ENCODE results near the gene TIE1.

TIE1 gene

DNA sequence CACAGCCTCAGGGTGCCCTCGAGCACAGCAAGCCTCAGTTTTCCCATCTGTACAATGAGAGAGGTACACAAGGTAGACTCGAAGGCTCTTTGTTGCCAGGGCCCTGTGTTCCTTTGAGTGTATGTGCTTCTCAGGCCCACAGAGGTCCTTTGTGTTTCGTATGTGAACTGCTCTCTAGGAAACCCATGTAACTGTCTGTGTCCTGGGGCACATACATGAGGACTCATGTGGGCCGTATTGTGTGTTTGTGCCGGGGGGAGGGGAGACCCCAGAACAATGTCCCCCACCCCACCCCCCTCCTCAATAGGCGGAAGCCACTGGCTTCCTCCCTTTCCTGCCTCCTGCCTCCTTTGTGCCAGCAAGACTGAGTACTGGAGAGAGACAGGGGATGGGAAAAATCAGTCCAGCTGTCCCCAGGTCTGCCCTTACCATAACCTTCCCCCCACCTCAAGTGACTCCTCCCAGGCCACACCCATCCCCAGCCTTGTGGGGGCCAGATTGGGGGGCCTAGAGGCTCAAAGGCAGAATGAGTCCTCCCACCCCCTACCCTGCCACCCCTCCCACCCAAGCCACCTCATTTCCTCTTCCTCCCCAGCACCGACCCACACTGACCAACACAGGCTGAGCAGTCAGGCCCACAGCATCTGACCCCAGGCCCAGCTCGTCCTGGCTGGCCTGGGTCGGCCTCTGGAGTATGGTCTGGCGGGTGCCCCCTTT, at the start of gene TIE1:
TSS of gene TIE1 (plus strand) at position 605 of the 717 bp plus-strand sequence. CDS start at position 695, 90 bp downstream.
- DNase-seq (ENCODE audit: low spot score): no peak

DNA sequence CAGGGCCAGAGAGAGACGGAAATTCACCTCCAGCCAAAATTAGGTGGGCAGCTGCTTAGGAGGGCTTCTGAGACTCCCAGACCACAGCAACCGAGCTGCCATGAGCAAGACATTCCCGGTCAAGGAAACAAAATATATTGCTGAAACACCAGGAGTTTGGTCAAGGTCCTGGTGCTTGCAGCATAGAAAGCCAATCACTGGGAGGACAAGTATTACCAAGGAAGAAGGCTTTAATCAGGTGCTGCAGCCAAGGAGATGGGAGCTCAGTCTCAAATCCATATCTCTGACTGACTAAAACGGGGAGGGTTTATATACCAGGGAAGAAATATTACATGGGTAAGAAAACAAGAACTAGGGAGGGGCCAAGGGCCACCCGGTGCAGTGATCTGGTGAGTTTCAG, 49.8 kb upstream of the TIE1 start:
- DNase-seq (ENCODE audit: low spot score): no peak

DNA sequence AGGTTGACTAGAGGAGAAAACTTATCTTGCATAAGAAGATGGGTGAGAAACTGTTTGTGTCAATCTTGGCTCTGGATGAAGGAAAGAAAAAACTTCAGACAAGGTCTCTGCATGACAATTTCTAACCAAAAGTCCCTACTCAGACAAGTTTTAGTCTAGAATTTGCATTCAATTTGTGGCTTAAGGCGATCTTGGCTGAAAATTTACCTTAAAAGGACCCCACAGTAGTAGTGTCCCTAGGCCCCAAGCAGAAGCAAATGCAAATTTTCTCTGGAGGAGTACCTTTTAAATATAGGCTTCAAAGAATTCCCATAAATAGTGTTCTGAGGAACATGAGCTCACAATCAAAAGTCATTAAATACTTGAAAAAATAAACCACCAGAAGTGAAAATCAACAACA, 48.6 kb upstream of the TIE1 start:
- DNase-seq (ENCODE audit: low spot score): no peak

DNA sequence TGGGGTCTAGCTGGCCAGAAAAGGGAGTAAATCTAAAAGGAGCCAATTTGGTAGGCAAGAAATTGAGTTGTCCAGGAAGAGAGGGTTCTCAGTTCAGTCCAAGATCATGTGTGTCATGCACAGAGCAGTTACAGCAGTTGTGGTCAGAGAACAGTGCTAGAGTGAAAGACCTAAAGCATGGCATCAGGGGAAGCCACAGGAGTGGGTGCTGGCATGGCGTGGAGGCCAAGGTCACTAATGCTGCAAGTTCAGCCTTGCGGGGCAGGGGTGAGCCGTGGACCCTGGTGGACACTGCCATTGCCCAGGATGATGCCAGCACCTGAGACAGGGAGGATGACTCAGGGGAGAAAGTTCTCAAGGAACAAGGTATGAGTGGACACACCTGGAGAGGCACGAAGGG, 47.6 kb upstream of the TIE1 start:
- no peak for DNase-seq (ENCODE audit: low spot score)

DNA sequence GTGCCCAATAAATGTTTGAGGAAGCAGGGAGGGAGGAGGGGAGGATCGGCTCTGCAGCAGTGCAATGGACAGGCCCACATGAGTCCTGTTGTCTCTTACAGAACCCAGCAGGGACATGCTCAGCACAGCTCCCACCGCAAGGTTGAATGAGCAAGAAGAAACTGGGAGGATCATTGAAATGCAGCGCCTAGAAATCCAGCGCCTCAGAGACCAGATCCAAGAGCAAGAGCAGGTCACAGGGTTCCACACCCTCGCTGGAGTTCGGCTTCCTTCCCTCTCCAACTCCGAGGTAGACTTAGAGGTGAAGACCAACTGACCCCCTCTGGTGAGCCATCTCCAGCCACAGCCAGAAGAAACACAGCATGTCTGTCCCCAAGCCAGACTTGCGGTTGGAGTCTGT, 46.9 kb upstream of the TIE1 start:
- no peak for DNase-seq (ENCODE audit: low spot score)

DNA sequence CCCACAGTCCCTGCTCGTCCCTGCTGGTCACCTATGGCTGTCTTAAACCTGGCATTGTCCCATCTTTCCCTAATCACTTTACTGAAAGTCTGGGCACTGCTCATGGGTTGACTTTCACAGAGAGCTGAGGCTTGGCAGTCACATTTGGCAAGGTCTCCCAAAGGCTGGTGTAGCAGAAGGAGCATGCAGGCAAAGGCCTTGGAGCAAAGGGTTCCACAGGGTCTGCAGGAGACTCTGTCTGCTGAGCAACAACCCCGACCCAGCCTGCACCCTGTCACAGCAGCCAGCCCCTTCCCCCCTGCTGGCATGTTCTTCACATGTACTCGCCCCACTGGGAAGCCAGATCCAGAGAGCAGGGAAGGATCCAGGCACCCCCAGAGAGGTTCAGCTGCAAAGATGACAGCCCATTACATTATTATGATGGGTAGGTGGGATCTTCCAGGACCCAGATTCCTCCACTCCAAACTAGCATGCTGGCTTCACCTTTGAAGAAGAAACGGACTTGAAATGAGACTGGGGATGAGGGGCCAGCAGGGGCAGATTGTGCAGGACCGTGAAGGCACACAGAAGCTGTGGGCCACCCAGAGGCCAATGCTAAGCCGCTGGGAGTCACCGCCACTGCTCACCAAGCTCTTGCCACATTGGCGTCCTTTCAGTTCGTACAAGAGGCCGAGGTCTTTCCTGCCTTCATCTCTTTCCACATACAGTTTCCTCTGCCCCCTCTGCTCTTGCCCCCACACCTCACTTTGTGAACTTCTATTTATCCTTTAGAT, 45.2 kb upstream of the TIE1 start:
- DNase-seq (ENCODE audit: low spot score): no peak

DNA sequence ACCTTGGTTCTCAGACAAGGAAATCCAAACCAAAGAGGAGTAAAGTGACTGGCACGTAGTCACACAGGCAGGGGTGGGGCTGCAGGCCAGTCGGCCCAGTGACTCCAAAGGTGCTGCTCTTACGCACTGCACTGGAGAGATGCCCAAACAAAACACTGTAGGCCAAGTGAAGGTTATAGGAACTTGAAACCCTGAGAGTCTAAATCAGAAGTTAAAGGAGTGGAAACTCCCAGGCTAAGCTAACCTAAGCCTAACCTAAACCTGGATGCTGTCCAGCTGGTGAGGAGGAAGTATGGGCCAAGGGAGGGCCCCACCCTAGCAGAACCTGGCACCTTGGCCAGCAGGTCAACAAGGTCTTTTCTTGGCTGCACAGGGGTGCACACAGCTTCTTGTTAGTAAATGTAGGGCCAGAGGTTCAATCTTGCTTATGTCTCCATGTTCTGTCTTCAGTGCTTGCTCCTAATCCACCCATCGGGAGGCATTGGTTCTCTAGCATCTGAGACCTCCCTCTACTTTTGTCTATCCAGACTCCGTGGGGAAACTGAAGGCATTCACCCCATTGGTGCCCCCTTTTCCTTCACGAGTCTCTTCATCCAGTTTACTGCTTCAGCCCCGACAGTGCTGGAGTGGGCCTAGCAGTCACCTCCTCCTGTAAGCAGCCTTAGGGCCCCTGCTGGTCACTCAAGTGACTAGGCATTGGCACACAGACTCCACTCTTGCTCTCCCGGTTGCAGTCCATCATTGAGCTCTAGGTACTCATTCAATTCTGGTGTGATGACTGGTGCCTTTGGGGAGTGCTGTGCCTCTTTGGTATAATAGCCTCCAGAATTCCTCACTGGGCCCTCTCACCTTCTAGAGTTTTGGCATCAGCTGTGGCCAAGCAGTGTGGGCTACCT, 43.9 kb upstream of the TIE1 start:
- no peak for DNase-seq (ENCODE audit: low spot score)

DNA sequence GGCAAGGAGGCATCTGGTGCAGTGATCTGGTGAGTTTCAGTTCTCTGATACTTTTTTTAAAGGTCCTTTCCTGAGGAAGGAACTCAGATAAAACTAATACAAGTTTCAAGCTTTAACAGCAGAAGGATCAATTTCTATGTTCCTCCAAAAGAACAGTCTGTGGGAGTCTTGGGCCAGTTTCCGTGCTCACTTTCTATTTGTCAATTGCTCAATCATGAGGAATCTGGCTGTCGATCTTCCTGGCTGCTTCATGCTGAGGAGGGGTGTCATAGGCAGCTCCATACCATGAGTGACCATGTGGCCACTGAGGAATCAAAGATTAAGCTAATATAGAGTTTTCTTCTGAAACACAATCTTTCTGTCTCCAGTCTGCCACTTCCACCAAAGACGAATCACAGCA, 42.4 kb upstream of the TIE1 start:
- DNase-seq (ENCODE audit: low spot score): no peak

DNA sequence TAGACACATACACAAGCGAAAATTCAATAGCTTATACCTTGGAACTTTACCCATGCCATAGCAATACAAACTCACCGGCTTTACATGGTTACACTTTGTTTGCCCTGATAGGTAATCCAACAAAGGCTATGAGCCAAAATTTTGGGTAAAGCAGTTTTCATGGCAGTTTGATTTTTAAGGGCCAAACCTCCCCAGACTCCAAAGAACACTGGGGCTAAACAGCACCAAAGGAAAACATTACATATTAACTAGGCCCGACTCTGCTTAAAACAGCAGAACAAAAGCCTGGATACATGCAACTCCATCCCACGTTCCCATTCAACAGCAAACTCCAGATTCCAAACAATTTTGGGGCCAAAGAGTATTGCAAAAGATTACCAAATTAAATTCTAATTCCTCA, 35.4 kb upstream of the TIE1 start:
- no peak for DNase-seq (ENCODE audit: low spot score)

DNA sequence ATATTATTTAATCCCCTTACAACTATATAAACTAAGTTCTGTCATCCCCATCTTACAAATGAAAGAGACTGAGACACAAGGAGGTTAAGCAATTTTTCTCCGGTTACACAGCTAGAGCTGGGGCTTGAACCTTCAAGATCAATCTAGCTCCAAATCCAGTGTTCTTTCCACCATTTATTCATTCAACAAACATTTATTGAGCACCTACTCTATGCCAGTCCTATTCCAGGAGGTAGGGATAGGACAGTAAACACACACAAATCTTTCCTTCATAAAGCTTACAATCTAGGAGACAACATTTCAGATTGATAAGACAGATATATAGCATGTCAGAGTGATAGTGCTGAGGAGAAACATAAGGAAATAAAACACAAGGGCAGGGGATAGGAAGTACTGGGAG, 33.9 kb upstream of the TIE1 start:
- DNase-seq (ENCODE audit: low spot score): no peak

DNA sequence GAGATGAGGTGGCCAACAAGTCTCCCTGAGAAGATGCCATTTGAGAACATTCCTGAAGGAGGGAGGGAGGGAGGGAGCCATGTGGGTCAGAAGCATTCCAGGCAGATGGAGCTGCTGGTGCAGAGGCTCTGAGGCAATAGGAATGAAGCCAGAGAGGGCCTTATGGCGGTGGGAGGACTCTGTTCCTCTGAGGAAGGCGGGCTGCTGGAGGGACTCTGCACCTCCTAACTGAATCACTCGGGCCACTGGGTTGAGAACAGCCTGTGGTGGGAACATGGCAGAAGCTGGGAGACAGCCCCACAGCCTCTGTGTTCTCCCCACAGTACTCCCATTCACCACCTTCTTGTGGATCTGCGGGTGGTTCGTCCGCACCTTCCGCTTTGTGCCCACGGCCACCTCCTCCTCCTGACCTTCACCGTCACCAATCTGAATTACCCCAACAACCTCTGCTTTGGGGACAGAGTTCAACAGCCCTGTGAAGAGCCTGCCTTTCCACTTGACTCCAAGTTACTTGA, 33.4 kb upstream of the TIE1 start:
- DNase-seq (ENCODE audit: low spot score): no peak

DNA sequence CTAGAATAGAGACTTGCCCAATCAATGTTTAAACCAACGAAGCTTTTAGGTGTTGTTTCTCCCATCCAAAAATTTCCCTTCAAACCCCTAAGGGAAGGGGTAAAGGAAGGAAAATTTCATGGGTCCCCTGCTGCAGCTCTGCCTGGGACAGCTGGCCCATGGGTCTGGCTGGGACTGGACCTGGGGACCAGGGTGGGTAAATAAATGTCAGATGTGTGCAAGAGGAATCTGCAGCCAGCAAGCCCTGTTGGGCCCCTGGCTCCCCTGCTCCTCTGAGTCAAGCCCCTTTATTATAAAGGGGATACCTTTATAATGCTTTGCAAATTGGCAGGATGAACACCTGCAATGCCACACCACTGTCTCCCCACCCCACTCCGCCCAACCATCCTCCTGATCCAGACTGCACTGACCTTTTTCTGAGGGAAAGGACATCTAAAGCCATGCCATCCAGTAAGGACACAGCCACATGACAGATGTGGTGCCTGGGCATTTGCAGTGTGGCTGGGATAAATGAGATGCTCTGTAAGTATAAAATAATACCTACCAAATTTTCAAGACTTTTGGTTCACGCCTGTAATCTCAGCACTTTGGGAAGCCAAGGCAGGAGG, 32.9 kb upstream of the TIE1 start:
- DNase-seq (ENCODE audit: low spot score): no peak

DNA sequence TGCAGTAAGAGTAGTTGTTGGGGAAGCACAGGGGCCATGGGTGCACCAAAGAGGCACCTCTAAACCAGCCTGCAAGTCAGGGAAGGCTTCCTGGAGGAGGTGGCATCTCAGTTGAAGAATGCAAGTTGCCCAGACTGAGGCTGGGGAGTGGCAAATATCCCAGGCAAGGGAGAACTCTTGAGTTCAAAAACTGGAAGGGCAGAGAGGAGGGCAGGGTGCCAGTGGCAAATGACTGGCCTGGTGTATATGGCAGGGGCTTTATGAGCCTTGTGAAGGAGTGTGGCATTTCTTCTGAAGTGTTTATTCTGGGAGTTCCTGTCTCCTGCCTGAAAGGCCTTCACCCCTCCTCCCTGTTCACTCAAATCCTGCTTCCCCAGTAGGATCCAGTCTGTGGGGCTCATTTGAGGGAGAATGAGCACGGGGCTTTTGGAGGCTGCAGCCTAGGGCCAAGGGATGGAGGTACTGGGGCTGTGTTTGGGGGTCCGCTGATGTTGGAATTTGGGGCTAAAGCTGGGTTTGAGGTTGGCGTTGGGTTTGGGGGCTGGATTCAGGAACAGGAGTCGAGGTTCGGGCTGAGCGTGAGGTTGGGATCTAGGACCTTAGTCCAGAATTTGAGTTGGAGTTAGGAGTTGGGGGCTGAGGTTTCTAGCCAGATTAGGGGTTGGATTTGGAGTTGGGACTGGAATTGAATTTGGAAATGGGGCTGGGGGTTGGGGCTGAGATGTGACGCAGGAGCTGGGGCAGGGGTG, 31.0 kb upstream of the TIE1 start, which contains the start of gene TMEM125:
TSS of gene TMEM125 (plus strand) at position 357 of the 749 bp plus-strand sequence. CDS start 2,740 bp downstream, outside the sequence.
- no peak for DNase-seq (ENCODE audit: low spot score)

DNA sequence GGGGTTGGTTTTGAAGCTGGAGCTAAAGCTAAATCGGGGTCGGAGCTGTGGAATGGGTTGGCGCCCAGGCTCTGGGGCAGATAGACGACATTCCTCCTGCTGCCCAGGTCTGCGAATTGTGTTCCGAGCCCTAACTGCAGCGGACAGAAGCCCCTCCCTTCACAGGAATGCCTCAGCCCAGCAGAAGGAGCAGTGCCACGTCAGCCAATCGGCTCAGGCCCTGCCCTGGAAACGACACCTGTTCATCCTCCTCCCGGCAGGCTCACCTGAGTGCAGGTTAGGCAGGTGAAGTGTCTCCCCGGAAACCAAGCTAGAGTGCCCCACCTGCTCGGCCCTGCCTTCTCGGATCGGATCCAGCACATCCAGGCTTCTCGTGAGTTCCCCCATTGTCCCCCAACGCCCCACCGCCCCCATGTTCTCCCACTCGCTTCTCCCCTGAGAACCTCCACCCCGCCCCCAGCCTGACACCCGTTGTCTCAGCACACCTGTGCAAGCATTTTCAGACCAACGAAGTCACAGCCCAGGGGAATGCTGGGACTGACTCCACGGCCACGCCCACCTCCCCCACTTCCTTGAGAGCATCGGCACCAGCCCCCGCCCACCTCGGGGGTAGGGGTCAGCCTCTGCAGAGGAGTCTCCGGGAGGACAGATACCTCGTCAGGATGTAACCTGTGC, 30.2 kb upstream of the TIE1 start:
- no peak for DNase-seq (ENCODE audit: low spot score)

DNA sequence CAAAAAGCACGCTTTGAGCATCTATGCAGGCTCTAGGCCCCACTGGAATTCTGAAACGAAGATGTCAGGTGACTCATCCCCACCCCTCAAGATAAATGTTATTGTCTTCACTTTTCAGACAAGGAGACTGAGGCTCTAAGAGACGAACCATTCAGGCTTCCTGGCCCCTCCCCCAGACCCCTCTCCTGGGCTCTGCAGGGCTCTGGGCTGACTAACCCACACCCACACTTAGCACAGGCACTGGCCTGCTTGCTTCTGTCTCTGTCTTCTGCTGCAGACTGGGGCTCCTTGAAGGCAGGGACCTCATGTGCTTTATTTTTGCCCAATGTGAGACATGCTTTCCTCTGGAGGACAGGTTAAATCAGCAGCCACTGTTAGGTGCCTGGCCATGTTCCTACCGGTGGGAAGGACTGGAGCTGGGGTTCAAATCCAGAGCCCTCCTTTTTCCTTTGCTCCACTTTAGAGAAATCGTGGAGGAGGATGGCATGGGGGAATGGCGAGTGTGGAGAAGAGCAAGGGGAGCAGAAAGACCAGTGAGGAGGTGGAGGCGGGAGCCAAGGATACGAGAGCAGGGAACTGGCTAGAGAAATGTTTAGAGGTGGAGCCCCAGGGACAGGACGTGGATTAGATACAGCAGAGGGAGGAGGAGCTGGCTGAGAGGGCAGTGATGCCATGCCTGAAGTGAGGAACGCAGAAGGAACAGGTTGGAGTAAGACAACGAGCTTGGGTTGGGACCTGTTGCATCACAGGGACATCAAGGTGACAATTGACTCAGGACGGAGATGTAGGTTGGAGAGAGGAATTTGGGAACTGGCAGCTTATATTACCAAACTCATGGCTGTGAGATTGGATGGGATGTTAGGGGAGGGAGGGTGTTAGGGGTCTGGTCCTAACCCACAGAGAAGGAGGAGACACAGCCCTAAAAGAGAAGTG, 29.3 kb upstream of the TIE1 start:
- no peak for DNase-seq (ENCODE audit: low spot score)

DNA sequence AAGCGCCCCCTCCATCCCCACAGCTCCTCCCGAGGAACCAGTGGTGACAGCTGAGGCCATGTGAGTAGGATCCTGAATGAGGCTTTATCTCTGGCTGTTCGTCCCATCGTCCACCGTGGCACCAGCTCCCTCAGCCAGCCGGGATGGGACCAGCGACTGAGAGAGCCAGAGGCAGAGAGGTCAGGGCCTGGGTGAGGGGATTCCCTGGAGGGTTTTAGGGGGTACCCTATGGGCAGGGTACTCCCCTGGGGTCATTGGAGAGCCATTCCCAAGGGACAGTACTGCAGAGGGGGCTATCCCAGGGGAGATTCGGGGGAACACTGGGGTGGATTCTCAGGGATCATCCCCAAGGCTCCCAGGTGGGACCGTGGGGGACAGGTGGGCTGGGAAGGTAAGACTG, 28.6 kb upstream of the TIE1 start:
- no peak for DNase-seq (ENCODE audit: low spot score)

DNA sequence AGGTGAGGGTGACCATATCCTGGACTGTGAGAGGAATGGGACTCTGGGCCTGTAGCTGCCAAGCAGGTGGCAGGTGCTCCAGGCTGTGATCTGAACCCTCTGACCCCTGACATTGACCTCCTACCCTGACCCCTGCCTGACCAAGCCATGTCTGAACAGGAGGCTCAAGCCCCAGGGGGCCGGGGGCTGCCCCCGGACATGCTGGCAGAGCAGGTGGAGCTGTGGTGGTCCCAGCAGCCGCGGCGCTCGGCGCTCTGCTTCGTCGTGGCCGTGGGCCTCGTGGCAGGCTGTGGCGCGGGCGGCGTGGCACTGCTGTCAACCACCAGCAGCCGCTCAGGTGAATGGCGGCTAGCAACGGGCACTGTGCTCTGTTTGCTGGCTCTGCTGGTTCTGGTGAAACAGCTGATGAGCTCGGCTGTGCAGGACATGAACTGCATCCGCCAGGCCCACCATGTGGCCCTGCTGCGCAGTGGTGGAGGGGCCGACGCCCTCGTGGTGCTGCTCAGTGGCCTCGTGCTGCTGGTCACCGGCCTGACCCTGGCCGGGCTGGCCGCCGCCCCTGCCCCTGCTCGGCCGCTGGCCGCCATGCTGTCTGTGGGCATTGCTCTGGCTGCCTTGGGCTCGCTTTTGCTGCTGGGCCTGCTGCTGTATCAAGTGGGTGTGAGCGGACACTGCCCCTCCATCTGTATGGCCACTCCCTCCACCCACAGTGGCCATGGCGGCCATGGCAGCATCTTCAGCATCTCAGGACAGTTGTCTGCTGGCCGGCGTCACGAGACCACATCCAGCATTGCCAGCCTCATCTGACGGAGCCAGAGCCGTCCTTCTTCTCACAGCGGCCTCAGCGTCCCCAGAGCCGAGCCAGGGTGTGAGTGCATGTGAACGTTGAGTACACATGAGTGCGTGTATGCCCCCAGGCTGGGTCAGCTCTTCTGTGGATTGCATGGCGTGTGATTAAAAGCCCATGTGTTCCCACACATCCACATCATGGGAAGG, 27.9 kb upstream of the TIE1 start:
- no peak for DNase-seq (ENCODE audit: low spot score)

DNA sequence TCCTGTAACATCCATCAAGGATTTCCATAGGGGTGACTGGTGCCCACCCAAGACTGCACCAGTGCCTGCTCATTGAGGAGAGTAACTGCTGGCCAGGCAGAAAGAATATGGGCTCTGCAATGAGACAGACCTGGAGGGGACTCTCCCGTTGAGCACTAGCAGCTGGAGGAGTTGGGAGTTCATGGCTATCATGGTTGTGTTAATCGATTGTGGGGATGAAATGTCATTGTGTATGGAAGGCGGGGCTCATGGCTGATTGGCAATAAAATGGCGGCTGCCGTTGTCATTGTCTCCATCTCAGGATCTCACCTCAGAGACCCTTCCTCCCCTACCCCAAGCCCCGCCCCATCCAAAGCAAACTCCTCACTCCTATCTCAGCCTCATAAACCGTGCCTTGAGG, 27.1 kb upstream of the TIE1 start:
- no peak for DNase-seq (ENCODE audit: low spot score)

Data from CD4-positive, alpha-beta T cell treated with Interleukin-15 for 4 hours (primary cell).